Measurements from ENCODE around the gene EVL. TPM values are rescaled to one million over a fixed set of nuclear protein-coding genes. Genes with fewer than 3 reads are reported as not detected.

EVL gene
- total and polyA plus RNA-seq, 12 donors = 26.0 to 79.4 (median 47.6) TPM

DNA sequence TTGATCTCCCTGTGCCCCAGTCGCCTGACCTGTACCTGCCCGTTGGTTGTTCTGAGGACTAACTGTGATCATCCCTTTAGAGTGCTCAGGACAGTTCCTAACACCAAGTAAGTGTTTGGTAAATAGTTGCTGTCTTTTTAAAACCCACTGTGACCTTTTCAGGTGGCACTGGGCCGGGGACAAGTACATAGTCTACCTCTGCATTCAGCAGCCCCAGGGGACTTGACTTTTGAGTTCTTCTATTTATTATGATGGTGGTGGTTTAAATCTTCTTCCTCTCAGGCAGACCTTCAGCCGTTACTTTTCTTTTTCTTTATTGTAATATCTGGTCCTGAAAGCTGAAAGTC, 38.8 kb downstream of the EVL start:
- no peak for DNase-seq
- Histone ChIP-seq H3K9me3 (no peaks in the 10 kb centered on the region), H3K27ac (peak overlapping the region in 9 of 10 donors; percentile 57 to 84 (median 65)), H3K4me1 (peaks cover 26 to 83% (median 65%) of the 10 kb centered on the region in 9 donors), H3K36me3 (peaks cover 0 to 23% (median 0%) of the 10 kb centered on the region in 9 donors), H3K4me3 (no peak overlapping the region), H3K27me3 (no peaks in the 10 kb centered on the region)
- WGBS, 2 donors = 80 to 92% methylated on average over 4 of the region's 4 CpGs
- intact Hi-C loops (cut with DNase I) = loop anchor here in 1 of 10 donors (10.0 kb wide), 1 partner anchor 49 kb away; no protein-coding TSS in a partner anchor
- no peak for ATAC-seq
- no peak for TF ChIP-seq CTCF (IDR thresholded peaks at IDR 0.05)

DNA sequence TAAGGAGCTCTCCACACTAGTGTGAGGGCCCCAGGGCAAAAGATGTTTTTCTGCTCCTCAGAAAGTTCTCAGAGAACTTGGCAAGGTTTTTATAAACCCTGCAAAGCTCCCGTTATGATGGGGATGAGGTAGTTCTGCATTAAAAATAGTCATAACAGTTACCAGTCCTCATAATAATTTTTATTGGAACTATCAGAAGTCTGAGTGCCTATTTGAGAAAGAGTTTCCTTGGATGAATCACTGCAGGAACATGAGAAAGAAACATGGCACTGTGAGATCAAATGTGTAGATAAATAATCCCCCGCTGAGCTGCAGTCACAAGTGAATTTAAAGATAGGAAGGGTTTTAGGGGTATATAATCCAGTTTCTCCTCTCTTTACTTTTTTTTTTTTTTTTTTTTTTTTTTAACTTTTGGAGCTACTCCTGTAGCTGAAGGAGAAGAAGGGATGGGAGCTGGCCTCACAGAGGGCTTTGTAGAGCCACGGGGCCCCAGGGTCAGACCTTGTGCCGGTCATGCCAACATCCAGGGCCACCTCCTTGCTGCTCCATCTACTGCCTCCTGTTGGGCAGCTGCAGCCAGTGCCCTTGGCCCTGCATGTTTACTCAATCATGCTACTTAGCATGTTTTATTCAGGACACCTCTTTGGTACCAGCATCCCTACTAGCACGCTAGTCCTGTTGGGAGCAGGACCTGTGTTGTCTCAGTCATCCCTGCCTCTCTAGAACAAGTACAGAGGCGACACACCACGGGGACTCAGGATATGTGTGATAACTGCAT, 39.5 kb downstream of the EVL start:
- peaks cover 0 to 23% (median 0%) of the 10 kb centered on the region in 9 donors for H3K36me3 ChIP-seq
- ATAC-seq = no peak
- intact Hi-C loops (cut with DNase I) = loop anchor here in 8 of 10 donors (5.0 to 10.0 kb wide), 5 partner anchors 47 to 122 kb away; no protein-coding TSS in a partner anchor
- TF ChIP-seq CTCF (IDR thresholded peaks at IDR 0.05) = no peak
- no peaks in the 10 kb centered on the region for H3K9me3 ChIP-seq
- peaks cover 29 to 81% (median 69%) of the 10 kb centered on the region in 9 donors for H3K4me1 ChIP-seq
- peak overlapping the region in 6 of 10 donors; percentile 48 to 84 (median 66) for H3K27ac ChIP-seq
- no peak overlapping the region for H3K4me3 ChIP-seq
- no peak for DNase-seq
- 81 to 84% methylated on average over 7 of the region's 7 CpGs for WGBS, 2 donors
- no peaks in the 10 kb centered on the region for H3K27me3 ChIP-seq

DNA sequence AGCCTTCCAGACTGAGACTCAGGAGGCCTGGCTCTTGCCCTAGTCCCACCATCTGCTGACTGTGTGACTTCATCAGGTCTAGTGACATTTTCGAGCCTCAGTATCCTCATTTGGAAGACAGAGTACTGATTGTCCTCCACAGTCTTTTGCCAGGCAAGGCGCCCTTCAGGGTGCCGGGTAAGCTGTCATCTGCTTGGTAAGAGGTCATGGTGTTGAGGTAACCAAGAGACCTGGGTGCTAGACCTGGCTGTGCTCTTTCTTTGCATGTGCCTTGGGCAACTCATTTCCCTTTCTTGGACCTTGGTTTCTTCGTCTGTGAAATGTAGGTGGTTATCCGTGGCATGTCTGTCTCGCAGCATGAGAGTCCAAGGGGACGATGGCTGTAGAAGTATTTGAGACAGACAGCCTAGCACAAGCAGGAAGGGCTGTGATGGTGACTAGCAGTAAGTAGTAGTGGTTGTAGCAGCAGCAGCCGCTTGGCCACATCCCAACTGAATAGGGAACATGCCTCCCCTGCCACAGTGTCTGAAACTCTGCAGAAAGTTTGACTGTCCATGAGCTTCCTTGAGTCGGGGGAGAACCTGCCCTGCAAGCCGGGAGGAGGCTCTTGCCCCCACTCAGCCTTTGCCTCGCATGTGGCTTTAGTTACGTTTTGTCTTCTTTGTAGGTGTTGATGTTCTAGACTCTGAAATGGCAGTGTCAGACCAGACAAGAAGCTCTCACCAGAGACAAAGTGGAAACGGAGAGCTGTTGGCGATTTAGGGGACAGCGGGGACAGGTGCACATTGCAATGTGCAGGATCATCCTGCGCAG, 40.3 kb downstream of the EVL start:
- WGBS, 2 donors = 84 to 87% methylated on average over 16 of the region's 16 CpGs
- Histone ChIP-seq H3K36me3 (peaks cover 0 to 24% (median 0%) of the 10 kb centered on the region in 9 donors), H3K4me3 (no peak overlapping the region), H3K27ac (peak overlapping the region in 7 of 10 donors; percentile 7 to 84 (median 60)), H3K27me3 (no peaks in the 10 kb centered on the region), H3K4me1 (peaks cover 29 to 78% (median 69%) of the 10 kb centered on the region in 9 donors), H3K9me3 (no peaks in the 10 kb centered on the region)
- TF ChIP-seq CTCF (IDR thresholded peaks at IDR 0.05) = no peak
- intact Hi-C loops (cut with DNase I) = loop anchor here in 8 of 10 donors (5.0 to 10.0 kb wide), 5 partner anchors 48 to 123 kb away; no protein-coding TSS in a partner anchor
- DNase-seq = no peak
- no peak for ATAC-seq

Data from heart right ventricle (tissue), 16 donors.